KOPT-K1 (cell line): Measurements from ENCODE around the gene MYO18B.

ENCODE experiments used
- H3K27ac ChIP-seq: fragments of 200-600 bp; sonication (generic); 2 replicates; pipeline ENCODE4 v1.5.1; 2016; ENCODE audit warnings: antibody characterized with exemption, mild to moderate bottlenecking, low read depth, low read length; ENCODE audit not compliant: poor library complexity, severe bottlenecking
- H3K36me3 ChIP-seq: fragments of 200-600 bp; sonication (generic); 2 replicates; pipeline ENCODE4 v1.5.1; 2017; ENCODE audit warnings: antibody characterized with exemption, mild to moderate bottlenecking, low read length, moderate library complexity; ENCODE audit not compliant: insufficient read depth
- H3K9me3 ChIP-seq: fragments of 200-600 bp; sonication (generic); 2 replicates; pipeline ENCODE4 v1.5.1; 2017; ENCODE audit warnings: antibody characterized with exemption, low read length, mild to moderate bottlenecking; ENCODE audit not compliant: insufficient read depth, poor library complexity, severe bottlenecking

MYO18B gene

DNA sequence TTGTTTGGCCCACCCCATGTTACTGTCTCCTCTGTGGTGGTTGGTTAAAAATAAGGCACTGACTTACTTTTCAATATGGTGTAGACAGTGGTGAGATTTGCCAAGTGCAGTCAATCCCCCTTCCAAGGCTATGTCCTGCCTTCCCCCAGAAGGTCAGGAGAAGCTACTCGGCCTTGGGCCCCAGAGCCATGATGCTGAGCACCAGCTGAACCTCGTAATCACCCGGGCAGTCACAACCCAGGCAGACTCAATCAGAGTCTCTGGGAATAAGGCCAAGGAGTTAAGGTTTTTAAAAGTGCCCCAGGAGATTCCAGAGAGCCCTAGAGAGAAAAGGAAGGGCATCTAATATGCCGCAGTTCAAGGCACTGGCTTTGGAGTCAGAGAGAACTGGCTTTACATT is 23.8 kb downstream of the MYO18B start:
- Histone ChIP-seq H3K27ac (no peak overlapping the region), H3K36me3 (peaks cover 100% of the 10 kb centered on the region), H3K9me3 (peaks cover 43% of the 10 kb centered on the region)

- Histone ChIP-seq H3K36me3 (peaks cover 100% of the 10 kb centered on the region), H3K9me3 (peaks cover 43% of the 10 kb centered on the region), H3K27ac (peak overlapping the region; percentile 10)
Observed at GRCh38 chr22:25766418-25766817, 24.4 kb downstream of the MYO18B start.

GRCh38 chr22:25770333-25770732 is 28.3 kb downstream of the MYO18B start:
- Histone ChIP-seq H3K9me3 (peaks cover 19% of the 10 kb centered on the region), H3K27ac (peak overlapping the region; percentile 70), H3K36me3 (peaks cover 100% of the 10 kb centered on the region)

- Histone ChIP-seq H3K36me3 (peaks cover 100% of the 10 kb centered on the region), H3K27ac (peak overlapping the region; percentile 70)
Observed at GRCh38 chr22:25772288-25772687, 30.3 kb downstream of the MYO18B start.

DNA sequence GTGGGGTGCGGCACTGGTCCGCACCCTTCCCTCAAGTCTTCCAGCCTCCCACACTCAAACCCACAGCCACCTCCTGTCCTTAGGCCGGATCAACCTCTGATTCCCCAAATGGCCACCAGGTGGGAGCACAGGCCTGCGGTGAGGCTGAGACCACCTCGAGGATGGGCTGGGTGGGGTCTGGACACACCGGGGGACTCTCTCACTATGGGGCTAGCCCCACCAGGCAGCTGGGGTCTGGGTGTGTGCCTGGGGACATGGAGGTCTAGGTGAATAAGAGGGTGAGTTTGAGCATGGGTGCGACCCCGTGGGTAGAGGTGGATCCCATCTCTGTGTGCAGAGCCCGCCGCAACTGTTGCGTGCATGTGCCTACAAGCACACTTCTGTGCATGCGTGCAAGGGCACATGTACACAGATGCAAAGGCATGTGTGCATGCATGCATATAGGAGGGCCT is 32.6 kb downstream of the MYO18B start:
- H3K9me3 ChIP-seq, result no peaks in the 10 kb centered on the region
- peaks cover 100% of the 10 kb centered on the region for H3K36me3 ChIP-seq
- H3K27ac ChIP-seq, result peak overlapping the region; percentile 43

More at GRCh38 chr22:25772288-25772687, 30.3 kb downstream of the MYO18B start:
- H3K9me3 ChIP-seq, result no peaks in the 10 kb centered on the region

- H3K27ac ChIP-seq, result peak overlapping the region; percentile 12
- peaks cover 100% of the 10 kb centered on the region for H3K36me3 ChIP-seq
- H3K9me3 ChIP-seq, result no peaks in the 10 kb centered on the region
Observed at GRCh38 chr22:25775531-25775930, 33.5 kb downstream of the MYO18B start.

GRCh38 chr22:25777411-25777810 is 35.4 kb downstream of the MYO18B start:
- Histone ChIP-seq H3K27ac (peak overlapping the region; percentile 7), H3K36me3 (peaks cover 100% of the 10 kb centered on the region), H3K9me3 (no peaks in the 10 kb centered on the region)

GRCh38 chr22:25777870-25778269 is 35.9 kb downstream of the MYO18B start:
- Histone ChIP-seq H3K36me3 (peaks cover 100% of the 10 kb centered on the region), H3K9me3 (no peaks in the 10 kb centered on the region), H3K27ac (no peak overlapping the region)

- Histone ChIP-seq H3K9me3 (no peaks in the 10 kb centered on the region), H3K27ac (peak overlapping the region; percentile 20), H3K36me3 (peaks cover 100% of the 10 kb centered on the region)
Observed at GRCh38 chr22:25779426-25779825, 37.4 kb downstream of the MYO18B start.

DNA sequence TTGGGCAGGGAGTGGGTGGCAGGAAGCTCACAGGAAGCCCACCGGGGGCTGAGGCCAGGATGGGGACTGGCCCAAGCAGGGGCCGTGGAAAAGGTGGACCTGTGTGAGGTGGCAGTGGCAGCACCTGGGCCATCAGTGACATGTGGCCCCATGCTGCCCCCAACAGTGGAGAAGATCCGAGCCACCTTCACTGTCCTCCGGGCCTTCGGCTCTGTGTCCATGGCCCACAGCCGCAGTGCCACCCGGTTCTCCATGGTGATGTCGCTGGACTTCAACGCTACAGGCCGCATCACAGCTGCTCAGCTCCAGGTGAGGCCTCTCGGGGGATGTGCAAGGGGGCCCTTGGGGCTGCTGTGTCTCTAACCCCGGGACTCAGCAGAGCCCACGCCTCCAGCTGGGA is 37.9 kb downstream of the MYO18B start:
- no peaks in the 10 kb centered on the region for H3K9me3 ChIP-seq
- H3K27ac ChIP-seq, result peak overlapping the region; percentile 20
- peaks cover 100% of the 10 kb centered on the region for H3K36me3 ChIP-seq

DNA sequence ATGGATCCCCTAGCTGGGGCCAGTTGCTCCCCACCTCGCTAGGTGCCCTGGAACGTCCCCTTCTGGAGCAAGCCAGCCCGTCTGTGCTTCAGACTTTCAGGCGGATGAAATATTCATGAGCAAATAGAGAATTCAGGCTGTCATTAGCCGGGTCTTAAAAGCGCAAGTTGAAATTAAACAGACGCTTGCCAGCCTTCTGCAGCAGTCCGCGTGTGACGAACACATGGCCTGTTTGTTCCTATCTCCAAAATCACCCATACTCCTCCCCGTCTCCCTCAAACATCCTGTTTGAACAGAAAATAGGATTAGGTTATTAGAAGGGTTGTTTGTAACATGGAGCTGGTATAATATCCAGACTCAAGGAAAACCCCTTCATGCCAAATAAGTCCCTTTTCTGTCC is 38.7 kb downstream of the MYO18B start:
- Histone ChIP-seq H3K9me3 (no peaks in the 10 kb centered on the region), H3K36me3 (peaks cover 100% of the 10 kb centered on the region), H3K27ac (no peak overlapping the region)

- no peaks in the 10 kb centered on the region for H3K9me3 ChIP-seq
- no peak overlapping the region for H3K27ac ChIP-seq
- peaks cover 100% of the 10 kb centered on the region for H3K36me3 ChIP-seq
Observed at GRCh38 chr22:25781801-25782200, 39.8 kb downstream of the MYO18B start.

DNA sequence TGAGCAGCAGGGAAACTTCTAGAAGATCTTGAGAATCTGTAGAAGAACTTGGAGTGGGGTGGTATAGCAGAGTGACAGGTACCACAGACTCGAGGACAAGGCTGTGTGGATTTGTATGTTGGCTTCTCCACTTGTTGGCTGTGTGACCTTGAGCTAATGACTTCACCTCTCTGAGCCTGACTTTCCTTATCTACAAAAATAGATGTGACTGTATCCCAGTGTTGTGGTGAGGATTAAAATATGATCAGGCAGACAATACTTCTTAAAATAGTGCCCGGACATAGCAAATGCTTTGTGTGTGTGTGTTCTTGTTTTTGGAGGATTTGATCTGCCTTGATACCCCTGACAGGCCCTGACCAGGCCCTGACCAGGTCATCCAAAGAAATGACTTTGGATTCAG is 40.8 kb downstream of the MYO18B start:
- Histone ChIP-seq H3K36me3 (peaks cover 100% of the 10 kb centered on the region), H3K9me3 (no peaks in the 10 kb centered on the region), H3K27ac (no peak overlapping the region)

GRCh38 chr22:25783856-25784255 is 41.9 kb downstream of the MYO18B start:
- peaks cover 100% of the 10 kb centered on the region for H3K36me3 ChIP-seq
- no peaks in the 10 kb centered on the region for H3K9me3 ChIP-seq
- H3K27ac ChIP-seq, result no peak overlapping the region

GRCh38 chr22:25786165-25786564 is 44.2 kb downstream of the MYO18B start:
- peaks cover 100% of the 10 kb centered on the region for H3K36me3 ChIP-seq

DNA sequence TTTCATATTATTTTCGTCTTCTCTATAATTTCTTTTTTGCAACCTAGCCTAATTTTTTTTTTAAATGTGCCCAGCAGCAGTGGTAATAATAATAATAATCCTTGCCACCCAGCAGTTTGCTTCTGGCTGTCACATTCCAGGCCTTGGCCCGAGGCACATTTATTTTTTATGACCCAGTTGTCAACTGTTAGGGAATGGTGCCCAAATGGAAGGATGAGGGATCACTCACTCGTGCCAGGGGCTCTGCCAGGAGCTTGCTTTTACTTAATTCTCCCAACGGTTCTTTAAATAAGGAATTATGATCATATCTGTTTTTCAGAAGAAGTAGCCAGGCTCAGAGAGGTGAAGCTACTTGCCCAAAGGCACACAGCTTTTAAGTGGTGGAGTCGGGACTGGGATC is 49.6 kb downstream of the MYO18B start:
- no peaks in the 10 kb centered on the region for H3K9me3 ChIP-seq

More at GRCh38 chr22:25786165-25786564, 44.2 kb downstream of the MYO18B start:
- H3K27ac ChIP-seq, result no peak overlapping the region
- no peaks in the 10 kb centered on the region for H3K9me3 ChIP-seq

More for the DNA sequence above, 49.6 kb downstream of the MYO18B start:
- H3K36me3 ChIP-seq, result peaks cover 98% of the 10 kb centered on the region
- no peak overlapping the region for H3K27ac ChIP-seq
